Measurements from ENCODE around the gene C6orf15.

C6orf15 gene

DNA sequence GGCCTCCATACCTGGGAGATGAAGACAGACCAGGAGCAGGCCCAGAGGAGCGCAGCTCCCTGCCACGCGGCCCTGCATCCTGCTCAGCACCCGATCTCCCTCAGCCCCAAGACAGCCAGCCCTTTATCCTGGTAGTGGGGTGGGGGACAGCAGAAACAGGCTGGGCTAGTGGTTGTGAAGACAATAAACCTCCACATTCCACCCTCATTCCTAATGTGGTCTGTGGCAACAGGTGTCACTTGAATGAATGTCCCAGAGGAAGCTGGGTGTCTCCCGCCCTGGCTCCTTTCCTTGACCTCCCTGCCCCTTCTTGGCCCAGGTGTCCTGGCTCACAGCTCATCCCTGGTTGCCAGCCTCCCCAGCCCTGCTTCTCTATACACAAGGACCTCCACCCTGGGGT, at the start of gene C6orf15:
Gene C6orf15, minus strand, starts transcription at position 98 of the 400 bp plus-strand sequence. Its CDS starts 20 bp downstream, at position 78.
- no peak for DNase-seq (ENCODE audit: low read depth)

DNA sequence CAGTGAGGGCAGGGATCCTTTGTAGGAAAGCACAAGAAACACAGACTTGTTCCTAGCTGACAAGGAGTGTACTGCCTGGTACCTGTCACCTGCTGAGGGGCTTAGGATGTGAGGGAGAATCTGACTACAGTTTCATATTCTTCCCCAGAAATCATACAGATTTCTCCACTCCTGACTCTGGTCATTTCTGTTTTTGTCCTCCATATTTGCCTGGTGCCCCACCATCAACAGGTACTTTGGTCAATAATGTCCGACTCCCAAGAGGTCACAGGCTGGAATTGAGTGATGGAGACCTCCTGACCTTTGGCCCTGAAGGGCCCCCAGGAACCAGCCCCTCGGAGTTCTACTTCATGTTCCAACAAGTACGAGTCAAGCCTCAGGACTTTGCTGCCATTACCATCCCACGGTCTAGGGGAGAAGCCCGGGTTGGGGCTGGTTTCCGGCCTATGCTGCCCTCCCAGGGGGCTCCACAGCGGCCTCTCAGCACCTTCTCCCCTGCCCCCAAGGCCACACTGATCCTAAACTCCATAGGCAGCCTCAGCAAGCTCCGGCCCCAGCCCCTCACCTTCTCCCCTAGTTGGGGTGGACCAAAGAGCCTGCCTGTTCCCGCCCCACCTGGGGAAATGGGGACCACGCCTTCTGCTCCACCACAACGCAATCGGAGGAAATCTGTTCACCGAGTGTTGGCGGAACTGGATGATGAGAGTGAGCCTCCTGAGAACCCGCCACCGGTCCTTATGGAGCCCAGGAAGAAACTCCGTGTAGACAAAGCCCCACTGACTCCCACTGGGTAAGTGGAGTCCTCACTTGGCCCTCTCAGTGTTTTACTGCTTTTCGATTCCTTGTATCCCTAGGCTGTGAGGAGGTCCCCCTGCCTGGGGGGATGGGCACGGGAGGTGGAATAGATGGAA, 49.1 kb upstream of the C6orf15 start:
- DNase-seq (ENCODE audit: low read depth), result no peak

DNA sequence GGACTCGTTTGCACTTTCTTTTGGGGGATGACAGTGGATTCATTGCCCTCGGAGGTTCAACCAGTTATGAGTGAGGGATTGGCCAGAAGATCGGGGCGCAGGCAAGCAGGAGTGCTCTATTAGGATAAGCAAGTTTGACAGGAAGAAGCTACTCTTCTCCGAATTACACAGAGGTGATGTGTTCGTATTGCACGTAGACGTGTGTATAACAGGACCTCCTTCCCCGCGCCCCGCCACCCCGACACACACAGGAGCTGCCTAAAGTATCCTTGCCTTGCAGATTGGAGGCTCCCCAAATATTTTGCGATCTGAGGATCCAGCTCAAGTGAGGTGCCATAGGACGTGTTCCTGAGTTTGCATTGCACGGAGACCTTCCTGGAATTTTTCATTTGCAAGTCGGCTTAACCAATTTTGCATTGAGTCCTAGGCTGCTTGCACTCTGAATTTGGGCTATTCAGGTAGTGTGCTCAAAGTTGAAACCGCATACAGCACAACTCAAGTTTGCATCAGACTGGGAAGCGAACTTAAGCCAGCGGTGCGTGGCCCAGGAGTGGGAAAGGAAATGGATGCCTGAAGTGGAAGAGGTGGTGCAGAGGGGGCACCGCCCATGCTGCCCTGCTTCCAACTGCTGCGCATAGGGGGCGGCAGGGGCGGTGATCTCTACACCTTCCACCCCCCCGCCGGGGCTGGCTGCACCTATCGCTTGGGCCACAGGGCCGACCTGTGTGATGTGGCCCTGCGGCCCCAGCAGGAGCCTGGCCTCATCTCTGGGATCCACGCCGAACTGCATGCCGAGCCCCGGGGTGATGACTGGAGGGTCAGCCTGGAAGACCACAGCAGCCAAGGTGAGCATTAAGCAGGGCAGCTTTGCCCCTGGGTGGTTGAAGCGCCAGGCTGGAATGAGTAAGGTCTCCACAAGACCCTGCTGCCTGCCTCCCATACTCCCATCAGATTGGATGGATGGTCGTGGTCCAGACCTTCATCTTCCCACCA, 46.8 kb upstream of the C6orf15 start:
- DNase-seq (ENCODE audit: low read depth), result no peak

DNA sequence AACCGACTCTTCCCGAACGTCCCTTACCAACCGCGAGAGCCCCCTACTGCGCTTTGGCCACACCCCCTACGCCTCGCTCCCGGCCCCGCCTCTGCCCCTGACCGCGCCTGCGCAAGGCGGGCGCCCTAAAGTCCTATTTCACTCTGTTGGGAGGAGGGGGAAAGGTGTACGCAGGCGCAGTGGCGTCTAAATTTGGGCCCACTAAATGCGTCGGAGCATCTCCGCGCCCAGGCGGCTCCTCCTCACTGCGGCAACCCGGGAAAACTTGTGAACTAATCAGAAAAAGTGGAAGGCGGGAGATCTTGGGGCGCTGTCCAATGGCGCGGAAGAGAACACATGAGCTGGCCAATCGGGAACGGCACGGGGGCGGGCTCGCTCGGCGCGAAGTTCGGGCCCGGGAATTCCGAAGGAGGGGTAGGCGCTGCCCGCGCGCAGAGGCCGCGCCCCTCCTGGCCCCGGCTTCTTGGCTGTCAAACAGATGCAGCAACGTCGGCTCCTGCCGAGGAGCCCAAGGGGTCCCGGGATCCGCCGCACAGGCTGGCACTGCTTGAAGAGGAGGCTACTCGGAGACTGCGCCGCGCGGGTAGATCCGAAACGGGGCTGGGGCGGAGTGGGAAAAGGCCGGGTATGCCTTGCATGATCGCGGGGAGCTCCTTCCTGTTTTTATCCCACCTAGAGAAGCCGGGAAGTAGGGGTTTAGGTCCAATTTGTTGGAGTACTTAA, 45.9 kb upstream of the C6orf15 start, which contains the start of gene TCF19:
Gene TCF19, plus strand, starts transcription at position 450 of the 723 bp plus-strand sequence. CDS start 881 bp downstream, outside the sequence.
- DNase-seq (ENCODE audit: low read depth), result peak; percentile 99

DNA sequence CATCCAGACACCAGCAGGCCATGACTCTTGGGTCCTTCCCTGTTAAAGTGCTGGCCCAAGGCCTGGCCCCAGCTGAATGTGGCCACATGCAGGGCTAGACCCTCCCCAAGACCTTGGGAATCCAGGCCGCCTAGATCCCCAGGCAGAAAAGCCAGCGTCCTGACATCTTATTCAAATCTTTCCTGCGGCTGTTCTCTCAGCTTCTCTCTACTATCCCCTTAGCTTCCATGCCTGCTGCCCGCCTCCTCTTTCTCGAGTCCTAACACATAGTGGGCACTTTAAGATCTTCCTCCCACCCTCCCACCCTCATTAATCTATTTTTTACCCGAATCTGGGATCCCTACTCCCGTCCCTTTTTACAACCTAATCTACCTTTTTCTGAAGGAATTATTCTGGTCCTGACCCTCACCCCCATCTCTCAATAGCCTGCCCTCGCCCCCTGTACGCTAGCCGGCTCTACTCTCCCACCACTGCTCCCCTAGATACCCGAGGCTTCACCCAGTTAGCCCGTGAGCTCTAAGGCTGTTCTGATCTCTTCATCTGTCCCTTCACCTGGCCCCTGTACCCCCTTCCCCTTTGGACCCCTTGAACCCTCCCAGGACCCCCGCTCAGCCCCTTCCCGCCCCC, 45.3 kb upstream of the C6orf15 start, which contains the start of gene CCHCR1:
Gene CCHCR1, minus strand, starts transcription at position 290 of the 627 bp plus-strand sequence. Its CDS starts 202 bp downstream, at position 88.
- DNase-seq (ENCODE audit: low read depth), result no peak

DNA sequence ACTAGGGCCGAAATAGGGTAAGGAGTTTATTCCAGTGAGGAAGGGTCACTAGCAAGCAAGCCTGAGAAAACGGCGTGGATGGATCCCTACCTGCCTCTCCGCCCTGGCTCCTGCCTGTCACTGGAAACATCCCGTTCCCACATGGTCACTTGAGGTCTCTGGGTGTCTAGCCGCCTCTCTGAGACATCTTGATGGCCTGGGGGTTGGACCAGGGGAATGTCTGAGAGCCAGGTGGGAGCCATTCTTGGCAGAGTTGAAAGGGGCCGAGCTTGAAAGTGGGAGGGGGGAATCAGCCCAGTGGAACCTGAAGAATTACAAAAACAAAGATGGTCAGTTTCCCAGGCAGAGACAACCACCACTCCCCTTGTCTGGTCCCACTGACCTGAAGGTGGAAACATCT, 44.3 kb upstream of the C6orf15 start:
- DNase-seq (ENCODE audit: low read depth), result no peak

DNA sequence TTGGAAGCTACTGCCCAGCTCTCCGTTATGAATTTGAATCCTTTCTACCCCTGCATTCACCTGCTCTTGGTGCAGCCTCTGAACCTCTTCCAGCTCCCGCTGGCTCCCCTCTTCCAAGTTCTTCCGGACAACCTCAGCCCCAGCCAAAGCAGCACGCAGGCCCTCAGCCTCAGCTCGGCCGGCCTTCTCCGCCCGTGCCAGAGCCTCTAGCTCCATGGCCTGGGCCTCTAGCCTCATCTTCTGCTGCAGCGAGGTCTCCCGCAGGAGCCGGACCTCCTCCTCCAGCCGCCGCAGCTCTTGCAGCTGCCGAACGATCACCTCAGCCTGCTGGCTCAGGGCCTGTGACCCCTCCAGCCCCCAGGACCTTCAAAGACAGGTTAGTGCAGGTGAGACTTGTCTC, 42.1 kb upstream of the C6orf15 start:
- no peak for DNase-seq (ENCODE audit: low read depth)

DNA sequence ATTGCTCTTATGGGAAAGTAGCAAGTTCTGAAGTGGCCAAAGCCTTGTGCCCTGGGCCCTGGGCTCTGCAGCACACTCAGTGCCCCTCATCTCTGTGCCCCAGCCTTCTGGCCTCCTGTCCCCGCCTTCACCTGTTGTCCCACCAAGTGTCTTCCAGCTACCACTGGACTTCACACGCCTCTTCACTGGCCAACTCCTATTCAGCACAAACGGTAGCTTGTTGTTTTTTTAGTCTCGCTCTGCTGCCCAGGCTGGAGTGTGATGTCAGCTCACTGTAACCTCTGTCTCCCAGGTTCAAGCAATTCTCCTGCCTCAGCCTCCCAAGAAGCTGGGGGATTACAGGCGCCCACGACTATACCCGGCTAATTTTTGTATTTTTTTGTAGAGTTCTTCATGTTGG, 40.4 kb upstream of the C6orf15 start:
- no peak for DNase-seq (ENCODE audit: low read depth)

DNA sequence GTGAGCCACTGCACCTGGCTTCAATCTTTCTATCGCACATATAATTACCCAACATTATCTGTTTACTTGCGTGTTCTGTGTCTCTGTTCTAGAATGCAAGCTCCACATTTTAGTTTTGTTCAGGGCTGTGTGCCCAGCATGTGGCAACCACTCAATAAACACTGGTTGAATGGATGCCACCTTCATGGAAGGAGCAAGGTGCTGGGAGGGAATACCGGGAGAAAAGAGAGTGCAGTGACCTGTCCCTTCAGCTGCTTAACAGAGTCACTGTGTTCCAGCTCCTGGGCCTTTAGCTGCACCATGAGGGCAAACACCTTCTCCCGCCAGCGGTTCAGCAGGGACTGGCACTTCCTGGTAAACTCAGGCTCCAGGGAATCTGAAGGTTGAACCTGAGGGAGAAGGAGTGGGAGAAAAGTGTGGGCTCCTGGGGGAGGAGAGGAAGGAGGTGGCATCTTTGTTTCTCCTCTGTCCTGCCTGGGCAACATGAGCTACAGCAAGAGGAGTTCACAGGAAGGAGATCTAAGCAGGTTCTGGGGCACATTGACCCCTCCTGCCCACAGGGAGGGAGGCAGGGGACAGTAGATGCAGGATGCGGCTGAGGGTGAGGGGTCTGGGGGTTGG, 37.6 kb upstream of the C6orf15 start:
- DNase-seq (ENCODE audit: low read depth), result no peak

DNA sequence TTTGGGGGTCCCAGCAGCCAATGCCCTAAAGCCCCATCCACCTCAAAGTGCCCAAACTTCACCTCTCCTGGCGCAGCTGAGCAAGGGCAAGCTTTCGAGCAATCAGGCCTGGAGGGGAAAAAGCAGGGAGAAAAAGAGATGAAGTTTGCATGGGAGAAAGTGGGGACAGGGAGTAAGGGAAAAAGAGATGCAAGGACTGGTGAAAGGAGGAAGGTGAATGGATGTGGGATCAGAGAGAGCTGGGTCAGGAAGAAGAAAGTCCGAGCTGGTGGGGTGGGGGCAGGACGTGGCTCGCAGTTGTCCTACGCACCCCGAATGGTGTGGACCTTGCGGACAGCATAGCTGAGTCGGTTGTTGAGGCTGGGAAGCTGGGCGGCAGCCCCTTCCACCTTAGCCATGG, 33.0 kb upstream of the C6orf15 start:
- no peak for DNase-seq (ENCODE audit: low read depth)

DNA sequence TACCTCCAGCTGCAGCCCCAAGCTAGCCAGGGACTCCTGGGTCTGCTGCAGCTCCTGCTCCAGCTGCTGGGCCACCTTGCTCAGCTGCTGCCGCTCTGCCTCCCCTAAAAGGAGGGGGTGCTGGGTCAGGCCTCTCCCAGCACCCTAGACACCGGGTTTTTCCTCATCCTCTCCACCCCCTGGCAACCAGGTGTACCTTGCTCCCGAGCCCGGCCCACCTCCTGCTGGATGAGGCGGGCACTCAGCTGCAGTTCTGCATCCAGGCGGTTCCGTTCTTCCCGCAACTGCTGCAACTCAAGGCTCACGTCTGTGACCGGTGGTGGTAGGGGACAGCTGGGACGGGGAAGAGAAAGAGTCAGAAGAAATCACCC, 32.6 kb upstream of the C6orf15 start:
- DNase-seq (ENCODE audit: low read depth), result no peak

DNA sequence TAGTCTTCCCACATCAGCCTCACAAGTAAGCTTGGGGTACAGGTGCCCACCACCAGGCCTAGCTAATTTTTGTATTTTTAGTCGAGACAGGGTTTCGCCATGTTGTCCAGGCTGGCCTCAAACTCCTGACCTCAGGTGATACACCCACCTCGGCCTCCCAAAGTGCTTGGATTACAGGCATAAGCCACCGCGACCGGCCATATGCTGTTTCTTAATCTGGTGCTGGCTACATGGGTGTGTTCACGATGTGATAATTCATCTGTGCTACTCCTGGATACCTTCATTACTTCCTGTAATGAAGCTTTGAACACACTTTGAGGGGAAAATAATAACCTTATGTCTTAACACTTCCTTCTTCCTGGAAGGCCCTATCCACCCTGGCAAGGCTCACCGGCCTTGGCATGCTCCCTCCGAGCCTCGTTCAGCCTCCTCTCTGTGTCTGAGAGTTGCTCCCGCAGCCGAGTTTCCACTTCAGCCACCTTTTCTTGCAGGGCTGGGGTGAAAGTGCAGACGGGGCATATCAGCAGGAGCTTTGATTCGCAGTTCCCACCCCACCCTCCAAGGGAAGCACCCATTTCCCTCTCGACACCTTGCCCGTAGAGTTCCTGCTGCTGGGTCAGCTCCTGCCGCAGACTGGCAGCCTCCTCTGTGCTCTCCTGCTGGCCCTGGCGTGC, 32.1 kb upstream of the C6orf15 start:
- DNase-seq (ENCODE audit: low read depth), result no peak

DNA sequence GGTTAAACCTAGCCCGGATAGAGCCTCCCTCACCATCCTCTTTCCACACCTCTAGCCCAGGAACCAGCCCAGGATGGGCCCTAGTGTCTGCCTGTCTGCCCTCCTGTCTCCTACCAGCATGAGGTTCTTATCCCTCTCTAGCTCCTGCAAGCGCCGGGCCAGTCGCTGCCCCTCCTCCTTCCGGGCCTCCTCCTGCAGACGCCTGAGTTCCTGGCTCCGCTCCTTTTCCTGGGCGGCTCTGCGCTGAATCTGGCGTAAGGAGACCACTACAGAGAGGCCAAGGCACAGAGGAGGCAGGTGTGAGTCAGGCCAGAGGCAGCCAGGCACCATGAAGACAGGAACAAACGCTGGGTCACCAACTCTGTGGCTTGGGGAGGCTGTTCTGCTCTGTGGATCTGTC, 30.8 kb upstream of the C6orf15 start:
- no peak for DNase-seq (ENCODE audit: low read depth)

DNA sequence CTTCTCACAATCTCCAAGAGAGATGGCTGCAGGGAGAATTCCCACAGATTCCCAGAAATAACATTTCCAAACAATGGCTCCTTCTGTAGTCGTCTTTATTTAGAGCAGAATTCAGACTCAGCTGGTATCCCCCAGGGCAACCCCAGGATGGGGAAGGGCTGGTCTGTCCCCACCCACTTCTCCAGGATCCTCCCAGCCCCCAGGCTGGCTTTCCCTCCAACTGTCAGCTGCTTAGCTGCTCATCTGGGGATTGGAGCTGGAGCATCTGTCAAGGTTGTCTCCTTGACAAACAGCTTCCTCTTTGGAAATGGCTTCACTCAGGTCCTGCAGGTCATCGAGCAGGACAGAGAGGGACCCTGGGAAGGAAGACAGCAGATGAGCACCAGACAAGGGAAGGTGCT, 30.0 kb upstream of the C6orf15 start:
- no peak for DNase-seq (ENCODE audit: low read depth)

DNA sequence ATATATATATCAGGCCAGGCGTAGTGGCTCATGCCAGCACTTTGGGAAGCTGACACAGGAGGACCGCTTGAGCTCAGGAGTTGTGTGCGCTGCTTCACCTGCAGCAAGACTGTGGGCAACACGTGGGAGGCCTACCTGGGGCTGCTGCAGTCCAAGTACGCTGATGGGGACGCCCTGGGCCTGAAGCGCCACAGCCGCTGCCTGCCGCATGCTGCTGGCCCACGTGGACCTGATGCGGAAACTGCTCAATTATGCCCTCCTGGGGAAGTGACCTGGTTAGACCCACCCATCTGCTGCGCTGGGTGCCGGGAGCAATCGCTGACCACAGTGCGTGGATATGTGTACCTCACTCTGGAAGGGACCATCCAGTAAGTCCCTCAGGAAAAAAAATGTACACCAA, 28.3 kb upstream of the C6orf15 start:
- no peak for DNase-seq (ENCODE audit: low read depth)

DNA sequence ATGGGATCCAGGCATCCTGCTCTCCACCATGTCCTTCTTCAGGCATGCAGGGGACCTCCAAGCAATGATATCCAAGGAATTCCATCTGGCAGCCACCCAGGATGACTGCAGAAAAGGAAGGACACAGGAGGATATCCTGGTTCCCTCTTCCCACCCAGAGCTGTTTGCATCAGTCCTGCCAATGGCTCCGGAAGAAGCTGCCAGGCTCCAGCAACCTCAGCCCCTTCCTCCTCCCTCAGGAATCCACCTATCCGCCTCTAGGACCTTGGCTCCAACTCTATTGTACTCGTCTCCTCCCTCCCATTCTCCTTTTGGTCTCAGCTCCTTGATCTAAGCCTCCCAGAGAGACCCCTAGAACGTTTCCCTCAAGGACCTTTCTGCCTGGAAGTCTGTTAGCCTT, 27.2 kb upstream of the C6orf15 start:
- DNase-seq (ENCODE audit: low read depth), result no peak

DNA sequence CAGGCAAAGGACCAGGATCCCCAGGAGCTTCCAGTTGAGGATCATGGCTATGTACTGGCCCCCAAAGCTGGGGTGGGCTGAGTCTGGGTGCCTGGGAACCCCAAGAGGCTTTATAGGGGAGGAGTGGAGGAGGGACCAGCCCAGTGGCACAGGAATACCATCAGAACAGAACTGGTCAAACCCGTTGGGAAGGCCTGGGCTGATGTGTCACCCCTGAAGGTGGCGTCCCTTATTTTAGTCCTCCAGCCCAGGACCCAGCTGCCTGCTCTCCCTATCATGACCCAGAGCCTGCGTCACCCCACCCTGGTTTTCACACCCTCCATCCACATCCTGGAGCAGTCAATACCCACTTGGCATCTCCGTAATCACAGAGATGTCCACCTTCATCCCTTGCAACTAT, 26.6 kb upstream of the C6orf15 start, which contains the start of gene PSORS1C2:
Gene PSORS1C2, minus strand, starts transcription at position 85 of the 400 bp plus-strand sequence. Its CDS starts 40 bp downstream, at position 45.
- no peak for DNase-seq (ENCODE audit: low read depth)

DNA sequence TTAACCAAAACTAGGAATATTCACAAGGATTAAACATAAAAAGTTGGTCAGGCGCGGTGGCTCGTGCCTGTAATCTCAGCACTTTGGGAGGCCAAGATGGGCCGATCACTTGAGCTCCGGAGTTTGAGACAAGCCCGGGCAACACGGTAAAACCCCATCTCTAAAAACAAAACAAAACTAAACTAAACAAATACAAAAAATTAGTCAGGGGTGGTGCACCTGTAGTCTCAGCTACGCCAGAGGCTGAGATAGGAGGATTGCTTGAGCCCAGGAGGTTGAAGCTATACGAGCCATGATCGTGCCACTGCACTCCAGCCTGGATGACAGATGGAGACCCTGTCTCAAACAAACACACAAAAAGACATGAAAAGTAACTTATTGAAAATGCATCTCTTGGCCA, 23.3 kb upstream of the C6orf15 start:
- DNase-seq (ENCODE audit: low read depth), result no peak

DNA sequence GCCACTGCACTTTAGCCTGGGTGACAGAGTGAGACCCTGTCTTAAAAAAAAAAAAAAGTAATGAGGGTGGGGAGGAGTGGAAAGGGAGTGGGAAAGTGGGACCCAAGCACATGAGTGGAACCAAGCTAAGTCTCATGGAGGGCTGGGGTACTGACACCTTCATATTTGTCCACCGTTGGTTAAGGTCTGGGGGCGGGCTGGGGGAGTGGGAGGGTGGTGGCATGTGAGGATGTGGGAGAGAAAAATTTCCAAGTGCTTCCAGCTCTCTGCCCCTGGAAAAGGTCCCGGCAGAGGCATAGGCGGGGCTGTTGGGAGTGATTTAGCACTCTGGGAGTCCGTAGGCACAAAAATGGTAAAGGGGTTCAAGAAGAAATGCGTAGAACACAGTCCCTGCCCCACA, 20.4 kb upstream of the C6orf15 start:
- no peak for DNase-seq (ENCODE audit: low read depth)

DNA sequence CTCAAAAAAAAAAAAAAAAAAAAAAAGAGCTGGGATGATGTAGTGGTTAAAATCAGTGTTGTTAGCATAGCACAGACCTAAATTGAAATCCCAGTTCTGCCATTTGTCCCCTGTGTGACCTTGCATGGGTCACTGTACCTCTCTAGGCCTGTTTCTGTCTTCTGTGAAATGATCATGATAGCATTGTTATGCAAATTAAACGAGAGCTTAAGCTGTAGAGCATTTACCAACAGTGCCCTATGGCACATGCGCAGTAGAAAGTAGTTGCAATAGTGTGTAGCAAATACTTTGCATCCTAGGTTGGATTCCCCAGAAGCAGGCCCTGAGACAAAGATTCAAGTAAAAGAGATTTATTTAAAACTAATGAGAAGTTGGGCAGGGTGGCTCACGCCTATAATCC, 19.2 kb upstream of the C6orf15 start:
- no peak for DNase-seq (ENCODE audit: low read depth)

Measured in activated T-cell treated with anti-CD3 and anti-CD28 coated beads for 1 hour (primary cell).